ENCODE data around the gene SLC25A44.

SLC25A44 gene

GRCh38 chr1:156194300-156194652 is 372 bp downstream of the SLC25A44 start:
- DNase-seq (ENCODE audit: low spot score) = no peak
- TF ChIP-seq, protein P1, sequence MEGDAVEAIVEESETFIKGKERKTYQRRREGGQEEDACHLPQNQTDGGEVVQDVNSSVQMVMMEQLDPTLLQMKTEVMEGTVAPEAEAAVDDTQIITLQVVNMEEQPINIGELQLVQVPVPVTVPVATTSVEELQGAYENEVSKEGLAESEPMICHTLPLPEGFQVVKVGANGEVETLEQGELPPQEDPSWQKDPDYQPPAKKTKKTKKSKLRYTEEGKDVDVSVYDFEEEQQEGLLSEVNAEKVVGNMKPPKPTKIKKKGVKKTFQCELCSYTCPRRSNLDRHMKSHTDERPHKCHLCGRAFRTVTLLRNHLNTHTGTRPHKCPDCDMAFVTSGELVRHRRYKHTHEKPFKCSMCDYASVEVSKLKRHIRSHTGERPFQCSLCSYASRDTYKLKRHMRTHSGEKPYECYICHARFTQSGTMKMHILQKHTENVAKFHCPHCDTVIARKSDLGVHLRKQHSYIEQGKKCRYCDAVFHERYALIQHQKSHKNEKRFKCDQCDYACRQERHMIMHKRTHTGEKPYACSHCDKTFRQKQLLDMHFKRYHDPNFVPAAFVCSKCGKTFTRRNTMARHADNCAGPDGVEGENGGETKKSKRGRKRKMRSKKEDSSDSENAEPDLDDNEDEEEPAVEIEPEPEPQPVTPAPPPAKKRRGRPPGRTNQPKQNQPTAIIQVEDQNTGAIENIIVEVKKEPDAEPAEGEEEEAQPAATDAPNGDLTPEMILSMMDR (IDR thresholded peaks at IDR 0.05; ENCODE audit: borderline replicate concordance, control extremely low read depth, extremely low read depth, insufficient read depth, missing control alignments) = no peak
- in situ Hi-C loops (cut with MboI; ENCODE audit: low sequenced_read_pairs, unreplicated experiment) = no loop called here

GRCh38 chr1:156195853-156196252 is 1.9 kb downstream of the SLC25A44 start:
- DNase-seq (ENCODE audit: low spot score) = no peak
- TF ChIP-seq, protein P1 (IDR thresholded peaks at IDR 0.05; ENCODE audit: borderline replicate concordance, control extremely low read depth, extremely low read depth, insufficient read depth, missing control alignments) = no peak
- in situ Hi-C loops (cut with MboI; ENCODE audit: low sequenced_read_pairs, unreplicated experiment) = no loop called here

- TF ChIP-seq, protein P1 (IDR thresholded peaks at IDR 0.05; ENCODE audit: borderline replicate concordance, control extremely low read depth, extremely low read depth, insufficient read depth, missing control alignments) = no peak
- no peak for DNase-seq (ENCODE audit: low spot score)
- in situ Hi-C loops (cut with MboI; ENCODE audit: low sequenced_read_pairs, unreplicated experiment) = no loop called here
Measured at GRCh38 chr1:156196445-156196844, 2.5 kb downstream of the SLC25A44 start.

- no peak for DNase-seq (ENCODE audit: low spot score)
- in situ Hi-C loops (cut with MboI; ENCODE audit: low sequenced_read_pairs, unreplicated experiment) = no loop called here
- TF ChIP-seq, protein P1 (IDR thresholded peaks at IDR 0.05; ENCODE audit: borderline replicate concordance, control extremely low read depth, extremely low read depth, insufficient read depth, missing control alignments) = no peak
Measured at GRCh38 chr1:156198831-156199349, 5.0 kb downstream of the SLC25A44 start.

DNA sequence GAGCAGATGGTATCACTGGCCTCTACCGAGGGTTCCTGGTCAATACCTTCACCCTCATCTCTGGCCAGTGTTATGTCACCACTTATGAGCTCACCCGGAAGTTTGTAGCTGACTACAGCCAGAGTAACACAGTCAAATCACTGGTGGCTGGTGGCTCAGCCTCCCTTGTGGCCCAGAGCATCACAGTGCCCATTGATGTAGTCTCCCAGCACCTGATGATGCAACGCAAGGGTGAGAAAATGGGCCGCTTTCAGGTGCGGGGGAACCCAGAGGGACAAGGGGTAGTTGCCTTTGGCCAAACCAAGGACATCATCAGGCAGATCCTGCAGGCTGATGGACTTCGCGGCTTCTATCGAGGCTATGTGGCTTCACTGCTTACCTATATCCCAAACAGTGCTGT is 6.1 kb downstream of the SLC25A44 start:
- DNase-seq (ENCODE audit: low spot score) = no peak
- in situ Hi-C loops (cut with MboI; ENCODE audit: low sequenced_read_pairs, unreplicated experiment) = no loop called here
- TF ChIP-seq, protein P1 (IDR thresholded peaks at IDR 0.05; ENCODE audit: borderline replicate concordance, control extremely low read depth, extremely low read depth, insufficient read depth, missing control alignments) = no peak

DNA sequence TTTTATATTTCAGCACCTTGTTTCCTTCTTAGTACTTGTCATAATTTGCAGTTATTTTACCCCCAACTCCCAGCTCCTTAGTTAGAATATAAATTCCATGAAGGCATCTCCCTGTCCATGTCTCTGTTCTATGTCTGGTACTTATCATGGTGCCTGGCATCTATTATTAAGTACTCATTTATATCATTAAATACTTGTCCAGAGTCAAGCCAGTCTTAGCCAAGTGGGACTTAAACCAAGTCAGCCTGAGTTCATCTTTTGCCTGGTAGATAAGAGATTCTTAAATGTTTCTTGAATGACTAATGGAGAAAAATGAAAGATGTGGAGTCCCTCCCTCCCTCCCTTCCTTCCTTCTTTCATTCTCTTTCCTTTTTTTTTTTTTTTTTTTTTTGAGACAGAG is 9.4 kb downstream of the SLC25A44 start:
- TF ChIP-seq, protein P1 (IDR thresholded peaks at IDR 0.05; ENCODE audit: borderline replicate concordance, control extremely low read depth, extremely low read depth, insufficient read depth, missing control alignments) = no peak
- no peak for DNase-seq (ENCODE audit: low spot score)
- in situ Hi-C loops (cut with MboI; ENCODE audit: low sequenced_read_pairs, unreplicated experiment) = no loop called here

GRCh38 chr1:156204686-156205085 is 10.8 kb downstream of the SLC25A44 start:
- in situ Hi-C loops (cut with MboI; ENCODE audit: low sequenced_read_pairs, unreplicated experiment) = no loop called here
- TF ChIP-seq, protein P1 (IDR thresholded peaks at IDR 0.05; ENCODE audit: borderline replicate concordance, control extremely low read depth, extremely low read depth, insufficient read depth, missing control alignments) = no peak
- DNase-seq (ENCODE audit: low spot score) = no peak

Measured in GM13976 (cell line).